Pancreas (tissue), 10 donors: ENCODE results near the gene UBAP1. TPM values are rescaled to one million over a fixed set of nuclear protein-coding genes. Genes with fewer than 3 reads are reported as not detected.
"Not testable (repeated sequence)": the region's sequence is repeated elsewhere in the genome, so short reads cannot be mapped to it uniquely, and the experiment has no call there.

Experiments used
- ATAC-seq, 4 donors: fragments of 200-7000 bp; cut with Tn5 transposase; one replicate each; pipeline versions ENCODE4 v1.8.0 to v1.9.1; 2020; ENCODE audit warnings: mild to moderate bottlenecking in 4 of 4, moderate library complexity in 4 of 4
- DNase-seq, 6 donors: peaks; one replicate each; pipeline ENCODE4 v3.0.0-alpha.2; 2020
- FAIRE-seq: peaks from 2 replicates; lab custom pipeline; 2012; peaks lifted over from hg19 to GRCh38; lab: Jason Lieb, UNC
- H3K27ac ChIP-seq, 4 donors: fragments of 200-600 bp; sonication (generic); 1 replicate in 3 of 4; 2 replicates in 1 of 4; pipeline versions ENCODE4 v1.5.0 to v1.8.0; 2020
- H3K27me3 ChIP-seq, 4 donors: fragments of 200-600 bp; one replicate each; pipeline ENCODE4 v1.8.0; 2021
- H3K36me3 ChIP-seq, 3 donors: fragments of 200-600 bp; sonication (generic) in 1 of 3; one replicate each; pipeline versions ENCODE4 v1.5.0 to v1.8.0; 2020 to 2021
- H3K4me1 ChIP-seq, 3 donors: fragments of 200-600 bp; one replicate each; pipeline ENCODE4 v1.8.0; 2021
- H3K4me3 ChIP-seq, 4 donors: fragments of 200-600 bp; sonication (generic) in 2 of 4; one replicate each; pipeline versions ENCODE4 v1.5.0 to v1.8.0; 2020 to 2021
- H3K9me3 ChIP-seq, 4 donors: fragments of 200-600 bp; one replicate each; pipeline ENCODE4 v1.8.0; 2021
- CTCF ChIP-seq, 4 donors: fragments of 200-600 bp; sonication (generic) in 3 of 4; IDR thresholded peaks; one replicate each; pipeline versions ENCODE4 v1.5.0 to v1.8.0; 2021; ENCODE audit warnings: antibody characterized with exemption in 4 of 4
- WGBS, 2 donors: extraction: QIAGEN DNeasy Blood & Tissue Kit; methylation state at CpG; one replicate each; pipeline ENCODE4 v1.1.7; 2013; 5-methylcytosine and 5-hydroxymethylcytosine counted together
- intact Hi-C, 3 donors: fragments of 100-400 bp; cut with DNase I; formaldehyde crosslinking; loops; one replicate each; pipeline versions ENCODE4 v1.11.1 to v1.14.2; 2022
- polyA plus RNA-seq, 2 donors: library from polyadenylated mRNA; stranded (reverse); fragments of 200-250 nt; gene quantifications; one replicate each; pipeline ENCODE4 v1.2.3, GENCODE V29; 2013
- total RNA-seq, 6 donors: library from RNA; stranded (reverse); fragmentation: NEBNext Ultra II Directional in 4 of 6; extraction: Animal tissue kit (Norgen Biotek cat#: 25700) in 4 of 6; gene quantifications; one replicate each; pipeline versions ENCODE4 v1.2.1 to v1.2.4, GENCODE V29; 2021 to 2023
- donor health status: healthy with polysubstance abuse.
- donor health status: DM: no; HTN: no; CAD: no; lungs with moderate emphysema.
- donor health status: DM: no; HTN: no; CAD: no.
- donor health status: control.
- donor health status: control.
- donor health status: Bipolar disorder and iron deficiency.
- donor health status: DM: yes; HTN: yes; CAD: no.
- donor health status: DM: no; HTN: no; CAD: no.
- donor health status: DM: no; HTN: no; CAD: no.
- donor health status: DM: yes; HTN: yes; CAD: no.

UBAP1 gene
- total and polyA plus RNA-seq, 8 donors: 12.1 to 25.6 (median 17.0) TPM

GRCh38 chr9:34224349-34224748 lies 45.5 kb downstream of the UBAP1 start:
- ATAC-seq (no peak), DNase-seq (no peak), FAIRE-seq (no peak)
- H3K27me3 ChIP-seq: no peaks in the 10 kb centered on the region
- H3K9me3 ChIP-seq: no peaks in the 10 kb centered on the region
- no peak overlapping the region for H3K27ac ChIP-seq
- TF ChIP-seq CTCF (IDR thresholded peaks at IDR 0.05): no peak
- H3K4me1 ChIP-seq: peaks cover 0 to 7% (median 0%) of the 10 kb centered on the region in 3 donors
- no peak overlapping the region for H3K4me3 ChIP-seq
- WGBS, 2 donors: 94 to 96% methylated on average over 12 of the region's 12 CpGs
- intact Hi-C loops: no loop called here
- no peaks in the 10 kb centered on the region for H3K36me3 ChIP-seq

- H3K9me3 ChIP-seq, intact Hi-C loops, H3K27me3 ChIP-seq, H3K4me3 ChIP-seq, H3K27ac ChIP-seq, FAIRE-seq, H3K36me3 ChIP-seq, H3K4me1 ChIP-seq: not testable (repeated sequence)
- peak in 1 of 6 donors; percentile 24 for DNase-seq
- ATAC-seq: peak in 3 of 4 donors; percentile 51 to 81 (median 63)
- WGBS, 2 donors: 60 to 62% methylated on average over 9 of the region's 9 CpGs
Observed at GRCh38 chr9:34226144-34226760, 47.4 kb downstream of the UBAP1 start.

- Histone ChIP-seq H3K27me3 (no peaks in the 10 kb centered on the region), H3K36me3 (no peaks in the 10 kb centered on the region), H3K27ac (no peak overlapping the region), H3K9me3 (no peaks in the 10 kb centered on the region), H3K4me1 (peaks cover 0 to 7% (median 0%) of the 10 kb centered on the region in 3 donors), H3K4me3 (no peak overlapping the region)
- WGBS, 2 donors: 95 to 99% methylated on average over 2 of the region's 2 CpGs
- FAIRE-seq: no peak
- intact Hi-C loops: no loop called here
- ATAC-seq: no peak
- no peak for DNase-seq
- TF ChIP-seq CTCF (IDR thresholded peaks at IDR 0.05): no peak
Observed at GRCh38 chr9:34227445-34227844, 48.6 kb downstream of the UBAP1 start.

GRCh38 chr9:34230556-34230955 lies 51.7 kb downstream of the UBAP1 start:
- TF ChIP-seq CTCF (IDR thresholded peaks at IDR 0.05): no peak
- Histone ChIP-seq H3K27ac (no peak overlapping the region), H3K4me3 (no peak overlapping the region), H3K36me3 (peaks cover 0 to 6% (median 6%) of the 10 kb centered on the region in 3 donors), H3K9me3 (no peaks in the 10 kb centered on the region), H3K4me1 (peaks cover 0 to 7% (median 0%) of the 10 kb centered on the region in 3 donors), H3K27me3 (no peaks in the 10 kb centered on the region)
- WGBS, 2 donors: 94 to 100% methylated on average over 4 of the region's 4 CpGs
- FAIRE-seq: no peak
- intact Hi-C loops: no loop called here
- no peak for ATAC-seq
- DNase-seq: no peak

- Histone ChIP-seq H3K9me3 (no peaks in the 10 kb centered on the region), H3K27me3 (no peaks in the 10 kb centered on the region), H3K4me3 (no peak overlapping the region), H3K4me1 (no peaks in the 10 kb centered on the region), H3K27ac (no peak overlapping the region), H3K36me3 (peaks cover 0 to 21% (median 6%) of the 10 kb centered on the region in 3 donors)
- WGBS, 2 donors: 94 to 98% methylated on average over 2 of the region's 2 CpGs
- no peak for FAIRE-seq
- intact Hi-C loops: no loop called here
- no peak for DNase-seq
- ATAC-seq: no peak
- no peak for TF ChIP-seq CTCF (IDR thresholded peaks at IDR 0.05)
Observed at GRCh38 chr9:34232201-34232600, 53.4 kb downstream of the UBAP1 start.
